Kidney epithelial cell (primary cell): ENCODE measurements around the gene TGFBR3. TPM values are rescaled to one million over a fixed set of nuclear protein-coding genes. Genes with fewer than 3 reads are reported as not detected.

Experiments used
- DNase-seq: peaks from one replicate; pipeline ENCODE4 v3.0.0-alpha.2; 2010; ENCODE audit warnings: low read depth
- H3K27me3 ChIP-seq: 2 replicates; pipeline ENCODE4 v1.6.0; 2011; ENCODE audit warnings: low read length; ENCODE audit not compliant: control insufficient read depth, insufficient read depth
- H3K36me3 ChIP-seq: 2 replicates; pipeline ENCODE4 v1.5.1; 2011; ENCODE audit warnings: low read length; ENCODE audit not compliant: control insufficient read depth, insufficient read depth
- H3K4me3 ChIP-seq: 2 replicates; pipeline ENCODE4 v1.5.1; 2011; ENCODE audit warnings: low read depth, mild to moderate bottlenecking, control low read depth, low read length
- CTCF ChIP-seq: IDR thresholded peaks from 2 replicates; pipeline ENCODE4 v1.5.1; 2011; ENCODE audit warnings: mild to moderate bottlenecking, moderate library complexity, low read length, control low read depth, inconsistent platforms; ENCODE audit not compliant: insufficient read depth, poor library complexity, severe bottlenecking
- total RNA-seq: library from RNA; depleted of rRNA; stranded (reverse); fragments of >200 nt; gene quantifications from 2 replicates; pipeline ENCODE4 v1.2.3, GENCODE V29; 2015

The TGFBR3 gene
- total RNA-seq, 1 donor from 2014 or later = 5.5 TPM

GRCh38 chr1:91749788-91750231 lies 136.1 kb downstream of the TGFBR3 start:
- no peak overlapping the region for H3K4me3 ChIP-seq
- no peak for TF ChIP-seq CTCF
- H3K27me3 ChIP-seq = no peaks in the 10 kb centered on the region
- no peaks in the 10 kb centered on the region for H3K36me3 ChIP-seq
- no peak for DNase-seq

DNA sequence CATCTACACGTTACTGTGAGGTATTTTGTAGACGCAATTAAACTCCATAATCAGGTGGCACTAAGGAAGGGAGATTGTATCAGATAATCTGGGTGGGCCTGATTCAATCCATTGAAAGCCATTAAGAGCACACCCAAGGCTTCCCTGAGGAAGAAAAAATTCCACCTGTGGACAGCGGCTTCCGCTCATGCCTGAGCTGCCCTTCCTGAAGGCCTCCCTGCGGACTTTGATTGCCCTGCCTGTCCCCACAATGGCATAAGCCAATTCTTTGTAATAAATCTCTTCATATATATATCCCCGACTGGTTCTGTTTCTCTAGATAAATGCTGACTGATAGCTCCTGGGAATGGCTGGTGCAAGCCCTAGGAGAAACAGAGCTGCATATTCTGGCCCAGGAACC lies 138.3 kb downstream of the TGFBR3 start:
- Histone ChIP-seq H3K4me3 (no peak overlapping the region), H3K27me3 (no peaks in the 10 kb centered on the region), H3K36me3 (no peaks in the 10 kb centered on the region)
- no peak for DNase-seq
- TF ChIP-seq CTCF = no peak

- H3K4me3 ChIP-seq = no peak overlapping the region
- no peak for DNase-seq
- no peaks in the 10 kb centered on the region for H3K36me3 ChIP-seq
- H3K27me3 ChIP-seq = no peaks in the 10 kb centered on the region
- TF ChIP-seq CTCF = no peak
These were observed 139.1 kb downstream of the TGFBR3 start for GRCh38 chr1:91746728-91747338.

- no peaks in the 10 kb centered on the region for H3K27me3 ChIP-seq
- no peak for DNase-seq
- H3K4me3 ChIP-seq = no peak overlapping the region
- no peaks in the 10 kb centered on the region for H3K36me3 ChIP-seq
- TF ChIP-seq CTCF = no peak
These were observed 140.1 kb downstream of the TGFBR3 start for GRCh38 chr1:91745640-91746373.

DNA sequence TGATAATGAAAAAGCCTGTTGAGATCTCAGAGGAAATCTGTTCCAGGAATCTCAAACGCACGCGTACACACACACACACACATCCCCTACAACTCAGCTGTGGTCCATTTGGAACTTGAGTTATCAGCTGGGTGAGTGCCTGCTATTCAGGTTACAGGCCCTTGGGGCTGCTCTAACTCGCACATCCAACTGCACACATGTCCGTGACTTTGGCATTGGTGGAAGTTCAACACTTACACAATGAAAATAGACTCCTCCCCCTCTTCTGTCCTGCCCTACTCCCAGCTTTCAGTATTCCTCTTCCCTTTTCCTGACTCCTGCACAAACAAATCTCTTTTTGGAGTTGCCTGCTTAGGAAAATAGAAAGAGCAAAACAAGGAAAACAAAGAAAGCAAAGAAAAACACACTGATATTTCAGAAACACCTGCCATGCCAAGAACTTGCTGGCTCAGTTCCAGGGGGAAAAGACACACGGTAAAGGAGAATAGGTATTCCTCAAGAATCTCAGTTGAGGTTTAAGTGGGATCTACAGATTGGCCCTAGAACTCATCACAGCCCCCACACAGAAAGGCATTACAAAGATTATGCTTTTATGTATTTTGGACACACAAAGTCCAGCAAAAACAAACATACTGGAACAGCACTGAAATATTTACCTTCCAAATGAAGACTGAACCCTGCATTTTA lies 140.9 kb downstream of the TGFBR3 start:
- no peak overlapping the region for H3K4me3 ChIP-seq
- H3K27me3 ChIP-seq = no peaks in the 10 kb centered on the region
- no peak for TF ChIP-seq CTCF
- H3K36me3 ChIP-seq = no peaks in the 10 kb centered on the region
- DNase-seq = no peak
